Measurements from ENCODE around the gene FAAH.

The FAAH gene

DNA sequence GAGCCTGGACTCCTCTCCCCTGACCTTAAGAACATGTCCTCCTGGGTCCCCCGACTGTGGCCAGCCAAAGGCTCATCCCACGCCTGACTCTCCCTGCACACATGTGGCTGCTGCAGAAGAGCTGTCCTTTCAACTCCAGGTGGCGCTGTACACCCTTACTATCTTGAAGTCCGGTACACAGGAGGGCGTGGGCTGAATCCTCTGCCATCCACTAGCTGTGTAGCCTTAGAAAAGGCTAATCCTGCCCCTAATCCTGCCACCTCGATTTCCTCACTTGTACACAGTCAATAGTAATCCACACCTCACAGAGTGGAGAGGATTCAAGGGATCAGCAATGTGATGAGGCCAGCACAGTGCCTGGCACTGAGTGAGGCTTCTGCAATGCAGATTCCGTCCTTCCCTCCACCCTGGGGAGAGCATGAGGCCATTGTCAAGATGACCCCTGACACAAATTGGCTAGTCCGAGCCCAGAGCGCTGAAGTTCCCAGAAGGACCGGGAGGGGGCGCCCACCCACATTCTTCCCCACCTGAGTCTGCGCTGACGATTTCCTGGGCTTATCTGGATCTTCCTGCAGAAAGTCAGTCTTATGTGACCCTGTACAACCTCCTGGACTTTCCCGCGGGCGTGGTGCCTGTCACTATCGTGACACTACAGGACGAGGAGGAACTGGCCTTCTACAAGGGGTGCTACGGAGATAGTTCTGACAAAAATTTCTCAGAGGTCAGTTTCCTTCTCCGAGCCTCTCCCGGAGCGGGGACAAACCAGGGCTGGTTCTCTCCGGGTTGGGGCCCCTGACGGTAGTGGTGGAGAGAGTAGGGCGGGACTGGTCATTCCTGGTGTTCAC, 48.4 kb downstream of the FAAH start:
- DNase-seq: peak; percentile 93
- in situ Hi-C loops (cut with MboI; ENCODE audit: low pct_unique_long_range_greater_than_20kb, low sequenced_read_pairs): no loop called here

DNA sequence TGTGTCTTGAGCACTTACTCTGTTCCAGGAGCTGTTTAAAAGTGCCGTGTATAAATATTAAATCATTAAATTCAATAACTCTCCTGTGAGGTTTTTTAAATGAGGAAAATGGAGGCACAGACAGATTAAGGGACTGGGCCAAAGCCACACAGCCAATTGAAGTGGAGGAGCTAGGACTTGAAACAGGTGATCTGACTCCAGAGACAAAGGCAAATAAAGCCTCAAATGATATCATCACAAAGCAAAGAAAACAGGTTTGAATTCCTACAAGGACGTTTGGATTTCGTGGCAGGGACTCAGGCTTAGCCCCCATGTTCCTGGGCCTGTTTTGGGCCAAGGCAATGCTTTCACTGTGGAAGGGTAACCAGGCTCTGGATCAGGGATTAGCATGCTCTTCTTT, 50.3 kb downstream of the FAAH start:
- in situ Hi-C loops (cut with MboI; ENCODE audit: low pct_unique_long_range_greater_than_20kb, low sequenced_read_pairs): no loop called here
- no peak for DNase-seq

DNA sequence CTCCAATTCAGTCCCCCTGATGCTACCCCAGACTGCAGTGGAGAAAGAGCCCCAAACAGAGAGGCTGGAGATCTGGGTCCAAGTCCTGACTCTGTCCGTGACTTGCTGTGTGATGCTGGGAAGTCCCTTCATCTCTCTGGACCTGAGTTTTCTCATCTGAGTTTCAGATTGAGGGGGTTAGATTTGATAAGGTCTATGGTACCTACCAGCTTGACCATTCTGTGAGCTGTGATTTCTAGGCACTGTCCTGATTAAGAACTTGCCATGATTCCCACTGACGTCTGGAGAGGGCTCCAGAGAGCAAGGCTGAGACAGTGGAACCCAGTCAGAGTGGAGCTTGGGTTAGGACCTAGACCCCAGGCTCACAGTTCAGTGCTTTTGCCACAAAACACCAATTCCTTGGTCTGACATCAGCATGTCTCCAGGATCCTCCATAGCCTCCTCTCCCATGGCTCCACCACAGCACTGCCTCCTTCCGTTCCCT, 51.7 kb downstream of the FAAH start:
- in situ Hi-C loops (cut with MboI; ENCODE audit: low pct_unique_long_range_greater_than_20kb, low sequenced_read_pairs): no loop called here
- no peak for DNase-seq

DNA sequence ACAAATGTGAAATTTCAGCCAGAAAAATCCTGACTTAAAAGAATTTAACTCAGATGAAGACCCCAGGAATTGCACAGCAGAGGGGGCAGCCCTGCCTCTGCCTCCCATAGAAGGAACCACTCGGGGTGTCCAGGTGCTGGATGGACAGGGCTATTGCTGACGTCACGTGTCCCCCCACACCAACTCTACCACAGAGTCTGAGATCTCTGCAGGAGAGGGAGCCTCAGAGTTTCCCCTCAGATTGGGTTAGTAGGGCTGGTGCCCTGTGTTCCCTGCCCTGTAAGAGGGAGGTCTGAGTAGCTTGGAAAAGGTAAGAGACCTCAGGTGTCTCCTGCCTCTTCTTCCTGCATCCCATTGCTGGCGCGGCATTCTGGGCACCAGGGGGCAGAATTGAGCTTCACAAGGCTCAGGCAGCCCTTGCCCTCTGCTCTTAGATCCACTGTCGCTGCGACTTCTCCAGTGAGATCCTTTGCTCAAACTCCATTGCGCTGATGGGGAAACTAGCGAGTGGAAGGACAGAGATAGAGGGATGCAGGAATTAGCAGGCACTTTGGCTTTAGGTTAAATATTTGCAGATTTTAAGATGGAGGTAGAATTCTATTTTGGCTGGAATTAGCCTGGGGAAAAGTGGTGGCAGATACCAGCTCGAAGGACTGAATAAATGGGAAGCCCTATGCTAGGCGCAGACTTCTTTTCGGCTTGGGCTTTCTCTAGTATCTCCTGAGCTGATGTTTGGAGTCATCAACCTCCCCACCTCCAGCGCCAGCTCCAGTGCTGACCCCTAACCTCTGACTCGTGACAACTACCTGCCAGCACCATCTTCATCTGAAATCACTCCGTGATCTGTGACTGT, 52.8 kb downstream of the FAAH start:
- peak; percentile 74 for DNase-seq
- in situ Hi-C loops (cut with MboI; ENCODE audit: low pct_unique_long_range_greater_than_20kb, low sequenced_read_pairs): no loop called here

DNA sequence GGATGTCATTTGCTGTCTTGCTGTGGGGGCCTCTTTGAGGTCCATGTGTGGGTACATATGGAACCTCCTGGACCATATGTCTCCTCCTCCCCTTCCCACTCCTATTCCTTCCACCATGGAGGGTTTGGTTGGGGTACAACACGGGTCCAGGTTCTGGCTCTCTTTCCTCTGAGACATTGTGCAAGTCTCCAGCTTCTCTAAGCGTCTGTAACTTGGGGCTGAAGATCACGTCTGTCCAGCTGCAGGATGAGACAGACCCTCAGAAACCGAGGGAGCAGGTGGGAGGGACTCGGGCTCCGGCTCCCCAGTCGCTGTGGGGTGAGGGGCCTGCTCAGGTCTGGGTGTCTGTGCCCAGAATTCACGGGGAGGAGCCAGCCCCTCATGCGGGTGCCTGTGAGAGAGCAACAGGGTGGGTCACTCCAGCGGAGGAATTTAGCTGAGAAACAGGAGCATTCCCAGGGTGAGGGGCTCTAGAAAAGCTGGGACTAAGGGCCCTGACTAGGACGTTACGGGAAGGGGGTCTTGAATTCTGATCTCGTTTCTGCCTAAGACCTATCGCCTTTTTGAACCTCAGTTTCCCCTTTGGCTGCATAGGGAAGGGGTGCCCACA, 53.5 kb downstream of the FAAH start:
- in situ Hi-C loops (cut with MboI; ENCODE audit: low pct_unique_long_range_greater_than_20kb, low sequenced_read_pairs): no loop called here
- no peak for DNase-seq

GRCh38 chr1:46448109-46448911, 54.2 kb downstream of the FAAH start:
- in situ Hi-C loops (cut with MboI; ENCODE audit: low pct_unique_long_range_greater_than_20kb, low sequenced_read_pairs): no loop called here
- DNase-seq: no peak

DNA sequence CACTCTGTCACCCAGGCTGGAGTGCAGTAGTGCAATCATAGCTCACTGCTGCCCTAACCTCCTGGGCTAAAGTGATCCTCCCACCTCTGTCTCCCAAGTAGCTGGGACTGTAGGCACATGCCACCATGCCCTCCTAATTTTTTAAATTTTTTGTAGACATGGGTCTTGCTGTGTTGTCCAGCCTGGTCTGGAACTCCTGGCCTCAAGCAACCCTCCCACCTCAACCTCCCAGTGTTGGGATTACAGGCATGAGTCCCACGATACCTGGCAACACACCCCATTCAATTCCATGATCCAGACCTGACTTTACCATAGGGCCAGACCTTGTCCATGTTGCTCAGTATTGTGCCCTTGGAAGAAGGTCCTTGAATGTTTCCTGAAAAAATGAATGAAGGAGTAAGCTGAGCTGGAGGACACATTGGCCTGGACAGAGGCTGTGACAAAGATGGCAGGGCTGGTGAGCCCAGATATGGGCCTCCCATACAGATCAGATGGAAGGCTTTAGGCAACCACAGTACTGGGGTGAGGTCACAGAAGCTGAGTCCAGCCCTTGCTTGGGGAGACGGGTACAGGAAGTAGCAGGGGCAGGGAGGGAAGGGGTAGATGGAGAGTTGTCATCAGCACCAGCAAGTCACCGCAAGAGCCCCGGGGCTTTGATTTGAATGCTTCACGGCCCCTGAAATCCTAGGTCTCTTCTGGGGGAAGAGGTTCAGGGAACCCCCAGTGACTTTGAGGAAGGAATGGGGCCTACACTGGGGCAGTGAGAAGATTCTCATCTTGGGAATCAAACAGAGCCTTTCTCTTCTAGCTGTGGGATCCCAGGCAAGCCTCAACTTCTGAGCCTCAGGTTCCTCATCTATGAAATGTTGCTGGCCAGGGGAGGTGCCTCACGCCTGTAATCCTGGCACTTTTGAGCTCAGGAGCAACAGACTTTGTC, 55.4 kb downstream of the FAAH start:
- in situ Hi-C loops (cut with MboI; ENCODE audit: low pct_unique_long_range_greater_than_20kb, low sequenced_read_pairs): no loop called here
- DNase-seq: no peak

- in situ Hi-C loops (cut with MboI; ENCODE audit: low pct_unique_long_range_greater_than_20kb, low sequenced_read_pairs): no loop called here
- DNase-seq: no peak
Observed at GRCh38 chr1:46450160-46450517, 56.0 kb downstream of the FAAH start.

GRCh38 chr1:46451948-46452930, 58.1 kb downstream of the FAAH start:
- in situ Hi-C loops (cut with MboI; ENCODE audit: low pct_unique_long_range_greater_than_20kb, low sequenced_read_pairs): no loop called here

GRCh38 chr1:46452931-46453325, 58.8 kb downstream of the FAAH start:
- in situ Hi-C loops (cut with MboI; ENCODE audit: low pct_unique_long_range_greater_than_20kb, low sequenced_read_pairs): no loop called here
- no peak for DNase-seq

More at GRCh38 chr1:46451948-46452930, 58.1 kb downstream of the FAAH start:
- no peak for DNase-seq

DNA sequence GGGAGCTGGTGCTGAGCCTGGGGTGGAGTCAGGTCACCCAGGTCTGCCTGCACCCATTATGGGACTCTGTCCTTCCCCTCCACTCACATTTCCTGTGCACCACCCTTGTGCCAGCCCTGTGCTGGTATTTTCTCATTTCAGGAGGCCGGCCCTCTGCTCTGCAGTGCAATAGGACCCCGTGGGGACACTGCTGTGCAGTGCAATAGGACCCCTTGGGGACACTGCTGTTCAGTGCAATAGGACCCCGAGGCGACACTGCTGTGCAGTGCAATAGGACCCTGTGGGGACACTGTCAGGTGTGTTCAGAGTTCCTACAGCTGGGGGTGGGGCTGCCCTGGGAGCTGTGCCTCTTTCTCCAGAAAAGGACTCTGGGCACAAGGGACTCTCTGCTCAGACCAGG, 59.3 kb downstream of the FAAH start:
- in situ Hi-C loops (cut with MboI; ENCODE audit: low pct_unique_long_range_greater_than_20kb, low sequenced_read_pairs): no loop called here

DNA sequence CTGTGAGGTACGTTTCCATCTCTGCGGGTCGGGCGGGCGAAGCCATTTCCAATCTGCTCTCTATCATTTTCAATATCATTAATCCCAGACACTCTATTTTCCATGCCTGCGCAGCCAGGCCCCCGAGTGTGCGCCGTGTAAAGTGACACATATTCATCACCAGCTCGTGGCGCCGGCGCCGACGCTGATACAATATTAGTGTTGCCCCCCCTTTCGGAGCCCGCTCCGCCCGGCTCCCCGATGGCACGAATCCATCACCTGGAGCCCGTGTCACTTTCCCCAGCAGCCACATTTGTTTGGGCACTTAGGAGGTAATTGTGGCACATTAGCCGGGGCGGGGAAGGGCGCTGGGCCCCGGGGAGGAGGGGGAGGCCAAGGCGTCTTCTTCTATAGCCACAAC, 61.8 kb downstream of the FAAH start:
- in situ Hi-C loops (cut with MboI; ENCODE audit: low pct_unique_long_range_greater_than_20kb, low sequenced_read_pairs): no loop called here
- DNase-seq: no peak

More for the DNA sequence above, 59.3 kb downstream of the FAAH start:
- no peak for DNase-seq

DNA sequence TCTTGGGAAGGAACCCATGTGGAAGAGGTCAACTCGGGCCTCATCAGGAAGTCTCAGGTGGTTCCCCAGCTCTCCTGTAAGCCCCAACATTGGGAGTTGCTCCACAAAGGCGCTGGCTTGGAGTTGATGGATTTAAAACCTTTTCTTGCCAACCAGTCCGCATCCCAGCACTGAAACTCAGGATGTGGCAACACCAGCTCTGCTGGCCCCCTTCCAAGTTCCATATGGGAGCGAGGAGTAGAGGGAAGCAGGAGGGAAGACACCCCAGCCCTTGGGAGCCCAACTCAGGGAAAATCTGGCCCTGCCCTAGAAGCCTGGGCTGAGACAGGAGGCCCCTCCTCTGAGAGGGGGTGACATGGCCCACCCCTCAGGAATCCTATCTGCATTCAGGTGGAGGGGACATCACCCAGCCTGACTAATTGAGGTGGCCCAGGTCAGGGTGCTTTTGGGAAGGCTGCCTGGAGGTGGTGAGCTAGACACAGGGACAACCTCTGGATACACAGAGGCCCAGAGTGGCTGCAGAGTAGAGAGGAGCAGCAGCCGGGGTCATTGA, 62.4 kb downstream of the FAAH start:
- in situ Hi-C loops (cut with MboI; ENCODE audit: low pct_unique_long_range_greater_than_20kb, low sequenced_read_pairs): no loop called here
- DNase-seq: no peak

GRCh38 chr1:46457178-46457577, 63.1 kb downstream of the FAAH start:
- in situ Hi-C loops (cut with MboI; ENCODE audit: low pct_unique_long_range_greater_than_20kb, low sequenced_read_pairs): no loop called here
- DNase-seq: no peak

DNA sequence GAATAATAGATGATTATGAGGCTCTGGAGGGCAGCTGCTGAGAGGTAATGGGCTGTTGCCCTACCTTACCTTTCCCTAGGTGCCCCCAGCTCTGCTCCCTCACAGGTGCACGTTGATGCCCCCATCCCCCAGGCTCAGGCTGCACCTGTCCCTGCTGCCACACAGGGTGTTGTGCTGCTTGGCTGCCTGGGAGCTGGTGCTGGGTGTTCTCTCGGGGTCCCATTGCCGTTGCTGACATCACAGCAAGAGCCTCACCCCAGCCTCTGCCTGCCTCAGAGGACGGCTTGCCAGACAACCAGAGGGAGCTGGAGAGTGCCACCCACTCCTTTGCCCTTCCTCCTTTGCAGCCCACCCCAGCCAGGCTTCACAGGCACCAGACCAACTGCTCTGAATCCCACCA, 64.1 kb downstream of the FAAH start:
- no peak for DNase-seq
- in situ Hi-C loops (cut with MboI; ENCODE audit: low pct_unique_long_range_greater_than_20kb, low sequenced_read_pairs): no loop called here

DNA sequence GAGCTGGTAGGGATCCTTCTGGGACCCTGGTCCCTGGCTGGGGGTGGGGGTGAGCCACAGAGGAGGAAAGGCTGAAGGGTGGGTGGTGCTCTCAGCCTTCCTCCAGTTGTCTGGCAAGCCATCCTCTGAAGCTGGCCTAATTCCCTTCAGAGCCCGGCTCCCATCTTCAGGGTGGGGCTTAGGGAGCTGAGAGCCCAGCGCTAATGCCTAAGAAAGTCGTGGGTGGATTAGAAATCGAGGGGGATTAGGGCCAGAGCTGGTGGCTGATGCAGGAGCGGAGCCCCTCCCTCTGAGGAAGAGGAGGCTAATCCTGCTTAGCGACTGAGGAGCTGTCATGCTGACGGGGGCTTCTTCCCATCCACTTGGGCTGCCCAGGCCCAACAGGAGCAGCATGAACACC, 64.7 kb downstream of the FAAH start:
- no peak for DNase-seq
- in situ Hi-C loops (cut with MboI; ENCODE audit: low pct_unique_long_range_greater_than_20kb, low sequenced_read_pairs): no loop called here

DNA sequence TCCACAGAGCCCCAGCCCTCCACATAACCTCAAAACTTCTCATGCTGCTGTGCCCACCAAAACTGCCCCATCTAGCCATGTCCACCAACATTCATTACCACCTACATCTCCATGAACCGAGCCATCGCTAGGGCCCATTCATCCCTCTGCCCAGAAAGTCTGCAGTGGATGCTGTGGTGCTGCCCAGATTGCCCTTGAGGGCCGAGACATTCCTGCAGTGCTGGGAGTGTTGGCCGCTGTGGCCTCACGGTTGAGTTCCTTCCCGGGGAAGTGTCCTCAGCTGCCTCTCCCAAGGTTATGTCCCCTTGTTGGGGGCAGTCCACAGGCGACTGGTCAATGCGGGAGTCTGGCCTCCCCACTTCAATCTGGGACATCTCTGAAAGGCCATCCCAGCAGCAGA, 65.2 kb downstream of the FAAH start:
- in situ Hi-C loops (cut with MboI; ENCODE audit: low pct_unique_long_range_greater_than_20kb, low sequenced_read_pairs): no loop called here
- DNase-seq: no peak

All from KBM-7 (cell line).